Vagina (tissue), 2 donors: ENCODE data around the gene IRX4.

Experiments
- POLR2A ChIP-seq, 2 donors: fragments of 450-650 bp; IDR thresholded peaks; one replicate each; pipeline ENCODE4 v1.6.1; 2017; ENCODE audit warnings: antibody characterized with exemption in 2 of 2, mild to moderate bottlenecking in 2 of 2, moderate library complexity in 2 of 2
- TF ChIP-seq, protein P1 (sequence below), 3 experiments: fragments of 450-650 bp in 2 of 3; fragments of 200-600 bp in 1 of 3; sonication (generic) in 1 of 3; IDR thresholded peaks; one replicate each; pipeline ENCODE4 v1.5.1; 2017 to 2019; ENCODE audit warnings: antibody characterized with exemption in 3 of 3, mild to moderate bottlenecking in 2 of 3, moderate library complexity in 2 of 3

DNA sequence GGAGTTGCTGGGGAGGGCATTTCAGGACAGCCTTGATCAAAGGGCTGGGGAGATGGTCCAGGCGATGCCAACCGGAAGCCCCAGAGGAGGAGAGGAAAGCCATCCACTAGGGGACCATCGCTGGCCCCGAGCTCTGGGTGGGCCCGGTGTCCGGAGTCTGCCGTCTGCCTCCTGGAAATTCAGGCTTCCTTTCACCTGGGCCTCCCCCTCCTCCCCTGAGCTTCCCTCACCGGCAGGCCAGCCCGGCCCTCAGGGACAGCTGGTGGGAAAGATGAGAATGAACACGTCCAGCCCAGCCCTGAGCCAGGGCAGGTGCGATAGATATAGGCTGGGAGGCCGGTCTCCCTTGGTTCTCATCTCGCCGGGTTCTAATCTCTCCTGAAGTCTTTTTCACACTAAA is 17.2 kb downstream of the IRX4 start:
- TF ChIP-seq POLR2A (IDR thresholded peaks at IDR 0.05), result no peak
- TF ChIP-seq, protein P1, sequence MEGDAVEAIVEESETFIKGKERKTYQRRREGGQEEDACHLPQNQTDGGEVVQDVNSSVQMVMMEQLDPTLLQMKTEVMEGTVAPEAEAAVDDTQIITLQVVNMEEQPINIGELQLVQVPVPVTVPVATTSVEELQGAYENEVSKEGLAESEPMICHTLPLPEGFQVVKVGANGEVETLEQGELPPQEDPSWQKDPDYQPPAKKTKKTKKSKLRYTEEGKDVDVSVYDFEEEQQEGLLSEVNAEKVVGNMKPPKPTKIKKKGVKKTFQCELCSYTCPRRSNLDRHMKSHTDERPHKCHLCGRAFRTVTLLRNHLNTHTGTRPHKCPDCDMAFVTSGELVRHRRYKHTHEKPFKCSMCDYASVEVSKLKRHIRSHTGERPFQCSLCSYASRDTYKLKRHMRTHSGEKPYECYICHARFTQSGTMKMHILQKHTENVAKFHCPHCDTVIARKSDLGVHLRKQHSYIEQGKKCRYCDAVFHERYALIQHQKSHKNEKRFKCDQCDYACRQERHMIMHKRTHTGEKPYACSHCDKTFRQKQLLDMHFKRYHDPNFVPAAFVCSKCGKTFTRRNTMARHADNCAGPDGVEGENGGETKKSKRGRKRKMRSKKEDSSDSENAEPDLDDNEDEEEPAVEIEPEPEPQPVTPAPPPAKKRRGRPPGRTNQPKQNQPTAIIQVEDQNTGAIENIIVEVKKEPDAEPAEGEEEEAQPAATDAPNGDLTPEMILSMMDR (IDR thresholded peaks at IDR 0.05), result no peak
